HepG2 (cell line): Measurements from ENCODE around the gene PPP1R13B. TPM values are rescaled to one million over a fixed set of nuclear protein-coding genes. Genes with fewer than 3 reads are reported as not detected.

Experiments
- AHDC1 ChIP-seq: sonication (generic); formaldehyde crosslinking; IDR thresholded peaks from 2 replicates; pipeline ENCODE4 v1.5.1; 2020; ENCODE audit warnings: mild to moderate bottlenecking, missing genetic modification reagents, borderline replicate concordance
- ZFYVE20 ChIP-seq: sonication (generic); formaldehyde crosslinking; IDR thresholded peaks from 2 replicates; pipeline ENCODE4 v1.8.0; 2023; ENCODE audit warnings: low read depth, mild to moderate bottlenecking, moderate library complexity, missing genetic modification reagents, borderline replicate concordance
- ZNF136 ChIP-seq: sonication (generic); formaldehyde crosslinking; IDR thresholded peaks from 2 replicates; pipeline ENCODE4 v1.8.1; 2022; ENCODE audit warnings: low read depth, mild to moderate bottlenecking, moderate library complexity, missing genetic modification reagents
- polyA plus RNA-seq, 8 experiments: library from polyadenylated mRNA; depleted of rRNA in 3 of 8; stranded (reverse) in 7 of 8; unstranded in 1 of 8; fragments of >200 nt; fragmentation: Illumina TruSeq in 4 of 8; extraction: Trizol in 4 of 8; gene quantifications; 2 replicates each; pipeline versions ENCODE4 v1.2.1 to v1.2.3, GENCODE V29; 2011 to 2016; ENCODE audit warnings: low read depth in 4 of 8, missing spikeins in 1 of 8, mixed read lengths in 1 of 8; ENCODE audit not compliant: insufficient read depth in 1 of 8
- total RNA-seq, 5 experiments: library from RNA; depleted of rRNA; stranded (reverse); fragments of >200 nt; fragmentation: Illumina TruSeq; extraction: Trizol; gene quantifications; 2 replicates each; pipeline ENCODE4 v1.2.3, GENCODE V29; 2016; ENCODE audit warnings: low read depth in 1 of 5
- TF ChIP-seq, protein P1 (sequence below): sonication (generic); formaldehyde crosslinking; conservative IDR thresholded peaks from 2 replicates; pipeline ENCODE4 v1.4.0; 2020; ENCODE audit warnings: missing genetic modification reagents
- TF ChIP-seq, protein P2 (sequence below), 2 experiments: sonication (generic) in 1 of 2; formaldehyde crosslinking in 1 of 2; IDR thresholded peaks; 2 replicates each; pipeline versions ENCODE4 v1.4.0 to v1.6.1; 2016 to 2020; ENCODE audit warnings: borderline replicate concordance in 1 of 2, low read depth in 1 of 2, mild to moderate bottlenecking in 1 of 2, missing genetic modification reagents in 1 of 2

PPP1R13B gene
- total and polyA plus RNA-seq, 2 of the 13 experiments (the other 11 are each of a cell fraction or from before 2014, with no cell fraction given), result 4.6 to 9.4 TPM

- TF ChIP-seq AHDC1 (CRISPR knock-in tag) (no peak), ZNF136 (CRISPR knock-in tag) (no peak), ZFYVE20 (CRISPR knock-in tag) (no peak)
- TF ChIP-seq, protein P1, sequence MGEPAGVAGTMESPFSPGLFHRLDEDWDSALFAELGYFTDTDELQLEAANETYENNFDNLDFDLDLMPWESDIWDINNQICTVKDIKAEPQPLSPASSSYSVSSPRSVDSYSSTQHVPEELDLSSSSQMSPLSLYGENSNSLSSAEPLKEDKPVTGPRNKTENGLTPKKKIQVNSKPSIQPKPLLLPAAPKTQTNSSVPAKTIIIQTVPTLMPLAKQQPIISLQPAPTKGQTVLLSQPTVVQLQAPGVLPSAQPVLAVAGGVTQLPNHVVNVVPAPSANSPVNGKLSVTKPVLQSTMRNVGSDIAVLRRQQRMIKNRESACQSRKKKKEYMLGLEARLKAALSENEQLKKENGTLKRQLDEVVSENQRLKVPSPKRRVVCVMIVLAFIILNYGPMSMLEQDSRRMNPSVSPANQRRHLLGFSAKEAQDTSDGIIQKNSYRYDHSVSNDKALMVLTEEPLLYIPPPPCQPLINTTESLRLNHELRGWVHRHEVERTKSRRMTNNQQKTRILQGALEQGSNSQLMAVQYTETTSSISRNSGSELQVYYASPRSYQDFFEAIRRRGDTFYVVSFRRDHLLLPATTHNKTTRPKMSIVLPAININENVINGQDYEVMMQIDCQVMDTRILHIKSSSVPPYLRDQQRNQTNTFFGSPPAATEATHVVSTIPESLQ (CRISPR knock-in tag), result no peak
- TF ChIP-seq, protein P2, sequence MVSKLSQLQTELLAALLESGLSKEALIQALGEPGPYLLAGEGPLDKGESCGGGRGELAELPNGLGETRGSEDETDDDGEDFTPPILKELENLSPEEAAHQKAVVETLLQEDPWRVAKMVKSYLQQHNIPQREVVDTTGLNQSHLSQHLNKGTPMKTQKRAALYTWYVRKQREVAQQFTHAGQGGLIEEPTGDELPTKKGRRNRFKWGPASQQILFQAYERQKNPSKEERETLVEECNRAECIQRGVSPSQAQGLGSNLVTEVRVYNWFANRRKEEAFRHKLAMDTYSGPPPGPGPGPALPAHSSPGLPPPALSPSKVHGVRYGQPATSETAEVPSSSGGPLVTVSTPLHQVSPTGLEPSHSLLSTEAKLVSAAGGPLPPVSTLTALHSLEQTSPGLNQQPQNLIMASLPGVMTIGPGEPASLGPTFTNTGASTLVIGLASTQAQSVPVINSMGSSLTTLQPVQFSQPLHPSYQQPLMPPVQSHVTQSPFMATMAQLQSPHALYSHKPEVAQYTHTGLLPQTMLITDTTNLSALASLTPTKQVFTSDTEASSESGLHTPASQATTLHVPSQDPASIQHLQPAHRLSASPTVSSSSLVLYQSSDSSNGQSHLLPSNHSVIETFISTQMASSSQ (IDR thresholded peaks at IDR 0.05; ENCODE audit: low read depth), result no peak
- TF ChIP-seq, protein P2 (CRISPR knock-in tag; IDR thresholded peaks at IDR 0.05; ENCODE audit: borderline replicate concordance), result no peak
Observed at GRCh38 chr14:103846097-103846496, 1.3 kb downstream of the PPP1R13B start (continued).
